Mammary epithelial cell (primary cell): ENCODE measurements around the gene ATG5.

Source experiments
- CTCF ChIP-seq, 2 donors: IDR thresholded peaks in 1 of 2; conservative IDR thresholded peaks in 1 of 2; 2 replicates each; pipeline ENCODE4 v1.5.1; 2011 to 2012; ENCODE audit warnings: inconsistent platforms in 2 of 2, low read length in 2 of 2, mild to moderate bottlenecking in 2 of 2, control low read depth in 1 of 2, low read depth in 1 of 2; ENCODE audit not compliant: insufficient read depth in 1 of 2; ENCODE audit errors: extremely low read depth in 1 of 2
- EZH2 ChIP-seq: IDR thresholded peaks from 2 replicates; pipeline ENCODE4 v1.6.1; 2012; ENCODE audit warnings: low read length, inconsistent platforms, borderline replicate concordance

DNA sequence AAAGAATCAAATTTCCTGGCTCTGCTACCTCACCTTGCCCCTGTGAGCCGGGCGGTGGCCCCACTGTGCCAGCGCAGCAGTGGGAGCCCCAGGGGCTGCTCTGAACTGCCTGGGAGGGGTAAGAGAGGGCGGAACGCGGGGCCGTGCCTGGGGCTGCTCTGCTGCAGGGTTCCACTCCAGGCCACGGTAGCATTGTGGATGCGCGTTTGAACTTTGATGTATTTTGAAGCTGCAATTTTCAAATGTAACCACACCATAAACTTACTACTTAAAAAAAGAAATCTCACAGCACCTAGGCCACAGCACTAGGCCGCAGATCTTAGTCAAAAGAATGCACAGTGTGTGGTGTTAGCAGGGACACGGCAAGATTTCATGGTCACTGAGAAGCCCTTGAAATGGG lies 181.9 kb downstream of the ATG5 start:
- no peak for TF ChIP-seq CTCF (conservative IDR thresholded peaks at IDR 0.05 in 1 of 2, IDR thresholded peaks at IDR 0.05 in 1 of 2; ENCODE audit: extremely low read depth in 1 of 2, insufficient read depth in 1 of 2, low read depth in 1 of 2, low read length in 2 of 2)
- no peak for TF ChIP-seq EZH2
